GM19099 (cell line): ENCODE data around the gene SEZ6.

Experiments
- POLR2A ChIP-seq: IDR thresholded peaks from 3 replicates; pipeline ENCODE4 v1.6.1; 2011; ENCODE audit warnings: low read depth; ENCODE audit not compliant: insufficient read length; ENCODE audit errors: extremely low read depth

The SEZ6 gene

GRCh38 chr17:28960256-28961061 lies 45.4 kb downstream of the SEZ6 start:
- no peak for TF ChIP-seq POLR2A

GRCh38 chr17:28959471-28959871 lies 46.4 kb downstream of the SEZ6 start:
- no peak for TF ChIP-seq POLR2A

- no peak for TF ChIP-seq POLR2A
Observed at GRCh38 chr17:28958820-28959455, 46.9 kb downstream of the SEZ6 start.

GRCh38 chr17:28957992-28958355 lies 47.9 kb downstream of the SEZ6 start:
- TF ChIP-seq POLR2A: no peak

GRCh38 chr17:28957277-28957991 lies 48.4 kb downstream of the SEZ6 start:
- no peak for TF ChIP-seq POLR2A

- no peak for TF ChIP-seq POLR2A
Observed at GRCh38 chr17:28956861-28957260, 49.0 kb downstream of the SEZ6 start.

GRCh38 chr17:28956112-28956511 lies 49.7 kb downstream of the SEZ6 start:
- no peak for TF ChIP-seq POLR2A

- no peak for TF ChIP-seq POLR2A
Observed at GRCh38 chr17:28955408-28955807, 50.4 kb downstream of the SEZ6 start.

GRCh38 chr17:28954886-28955285 lies 50.9 kb downstream of the SEZ6 start:
- TF ChIP-seq POLR2A: no peak

GRCh38 chr17:28953444-28954118 lies 52.3 kb downstream of the SEZ6 start:
- TF ChIP-seq POLR2A: no peak

- peak; percentile 61 for TF ChIP-seq POLR2A
Observed at GRCh38 chr17:28951991-28952975, 53.5 kb downstream of the SEZ6 start.

- TF ChIP-seq POLR2A: peak; percentile 62
Observed at GRCh38 chr17:28951428-28951990, 54.3 kb downstream of the SEZ6 start, which contains the start of gene PHF12. Gene PHF12, minus strand, starts transcription at chr17:28951518. Its CDS starts 558 bp downstream, at chr17:28950960.

GRCh38 chr17:28950752-28951427 lies 54.9 kb downstream of the SEZ6 start:
- TF ChIP-seq POLR2A: no peak
